GM19193 (cell line): ENCODE data around the gene AZU1.

Experiments
- POLR2A ChIP-seq: IDR thresholded peaks from 4 replicates; pipeline ENCODE4 v1.6.1; 2011; ENCODE audit not compliant: insufficient read depth, insufficient read length; ENCODE audit errors: extremely low read depth

The AZU1 gene

GRCh38 chr19:813219-814151 lies 14.2 kb upstream of the AZU1 start:
- peak; percentile 30 for TF ChIP-seq POLR2A

GRCh38 chr19:814152-815078 lies 13.2 kb upstream of the AZU1 start:
- TF ChIP-seq POLR2A = peak; percentile 53

DNA sequence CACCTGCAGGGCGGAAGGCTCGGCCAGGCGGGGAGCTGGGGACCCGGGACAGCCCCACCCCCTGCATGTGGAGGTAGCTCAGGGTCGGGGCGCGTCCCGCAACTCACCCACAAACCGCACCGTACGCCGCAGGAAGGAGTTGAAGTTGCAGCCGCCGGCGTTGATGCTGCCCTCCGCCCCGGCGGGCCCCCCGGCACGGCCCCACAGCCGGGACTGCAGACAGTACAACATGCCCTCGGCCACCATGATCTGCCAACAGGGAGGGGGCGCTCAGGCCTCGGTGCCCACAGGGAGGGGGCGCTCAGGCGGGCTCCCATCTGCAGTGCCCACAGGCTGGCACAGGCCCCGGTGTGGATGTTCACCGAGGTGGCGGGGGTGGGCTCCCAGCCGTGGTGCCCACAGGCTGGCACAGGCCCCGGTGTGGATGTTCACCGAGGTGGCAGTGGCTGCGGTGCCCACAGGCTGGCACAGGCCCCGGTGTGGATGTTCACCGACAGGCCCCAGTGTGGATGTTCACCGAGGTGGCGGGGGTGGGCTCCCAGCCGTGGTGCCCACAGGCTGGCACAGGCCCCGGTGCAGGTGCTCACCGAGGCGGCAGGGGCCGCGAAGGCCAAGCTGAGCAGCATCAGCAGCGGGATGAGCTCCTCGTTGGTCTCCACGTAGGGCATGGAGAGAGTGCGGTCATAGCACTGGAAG lies 12.4 kb upstream of the AZU1 start:
- TF ChIP-seq POLR2A = no peak

DNA sequence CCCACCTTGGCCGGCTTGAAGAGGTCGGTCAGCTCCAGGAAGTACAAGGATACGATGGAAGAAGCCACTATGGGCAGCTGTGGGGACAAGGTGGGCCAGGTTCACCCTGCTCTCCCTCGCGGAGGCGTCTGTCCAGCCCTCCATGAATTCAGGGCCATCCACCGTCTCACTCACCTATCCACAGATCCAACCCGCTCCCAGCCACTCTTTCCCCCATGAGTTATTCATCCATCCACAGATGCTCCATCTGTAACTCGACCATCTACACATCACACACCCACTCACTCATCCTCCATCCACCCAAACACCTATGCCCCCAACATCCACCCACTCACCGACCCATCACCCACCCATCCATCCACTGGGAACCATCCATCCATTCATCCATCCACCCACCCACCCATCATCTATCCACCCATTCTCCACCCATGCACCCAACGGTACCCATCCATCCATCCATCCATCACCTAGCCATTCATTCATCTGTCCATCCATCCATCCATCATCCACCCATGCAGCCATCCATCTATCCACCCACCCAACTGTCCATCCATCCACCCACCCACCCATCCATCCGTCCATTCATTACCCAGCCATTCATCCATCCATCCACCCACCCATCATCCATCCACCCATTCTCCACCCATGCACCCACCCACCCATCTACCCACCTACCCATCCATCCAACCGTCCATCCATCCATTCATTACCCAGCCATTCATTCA lies 11.7 kb upstream of the AZU1 start:
- TF ChIP-seq POLR2A = no peak

DNA sequence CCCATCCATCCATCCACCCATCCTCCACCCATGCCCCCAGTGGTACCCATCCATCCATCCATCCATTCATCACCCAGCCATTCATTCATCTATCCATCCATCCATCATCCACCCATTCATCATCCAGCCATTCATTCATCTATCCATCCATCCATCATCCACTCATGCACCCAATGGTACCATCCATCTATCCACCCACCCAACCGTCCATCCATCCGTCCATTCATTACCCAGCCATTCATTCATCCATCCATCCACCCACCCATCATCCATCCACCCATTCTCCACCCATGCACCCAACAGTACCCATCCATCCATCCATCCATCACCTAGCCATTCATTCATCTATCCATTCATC lies 11.2 kb upstream of the AZU1 start:
- TF ChIP-seq POLR2A = no peak

DNA sequence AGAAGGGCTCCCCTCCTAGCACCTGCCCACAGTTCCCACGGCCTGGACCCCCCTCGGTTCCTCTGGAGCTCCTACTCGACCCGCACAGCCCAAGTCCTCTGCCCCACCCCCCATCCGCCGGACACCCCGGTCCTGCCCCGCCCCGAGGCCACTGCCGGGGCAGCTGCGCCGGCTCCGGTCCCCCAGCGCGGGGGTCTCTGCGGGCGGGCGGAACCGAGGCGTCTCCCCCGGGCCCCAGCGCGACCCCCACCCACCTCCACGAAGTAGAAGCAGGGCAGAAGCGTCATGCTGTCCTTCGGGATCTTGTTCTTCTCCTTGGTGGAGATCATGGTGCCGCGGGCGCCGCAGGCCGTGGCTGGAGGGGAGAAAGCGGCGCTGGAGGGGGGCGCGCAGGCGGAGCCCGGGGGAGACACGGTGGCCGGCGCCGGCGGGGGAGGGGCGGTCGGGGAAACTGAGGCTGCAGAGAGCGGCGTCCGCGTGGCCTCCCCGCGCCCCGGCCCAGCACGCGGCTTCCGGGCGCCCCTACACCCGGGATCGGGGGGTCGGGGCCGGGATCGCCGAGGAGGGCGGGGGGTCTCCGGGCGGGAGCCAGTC lies 6.3 kb upstream of the AZU1 start:
- no peak for TF ChIP-seq POLR2A

DNA sequence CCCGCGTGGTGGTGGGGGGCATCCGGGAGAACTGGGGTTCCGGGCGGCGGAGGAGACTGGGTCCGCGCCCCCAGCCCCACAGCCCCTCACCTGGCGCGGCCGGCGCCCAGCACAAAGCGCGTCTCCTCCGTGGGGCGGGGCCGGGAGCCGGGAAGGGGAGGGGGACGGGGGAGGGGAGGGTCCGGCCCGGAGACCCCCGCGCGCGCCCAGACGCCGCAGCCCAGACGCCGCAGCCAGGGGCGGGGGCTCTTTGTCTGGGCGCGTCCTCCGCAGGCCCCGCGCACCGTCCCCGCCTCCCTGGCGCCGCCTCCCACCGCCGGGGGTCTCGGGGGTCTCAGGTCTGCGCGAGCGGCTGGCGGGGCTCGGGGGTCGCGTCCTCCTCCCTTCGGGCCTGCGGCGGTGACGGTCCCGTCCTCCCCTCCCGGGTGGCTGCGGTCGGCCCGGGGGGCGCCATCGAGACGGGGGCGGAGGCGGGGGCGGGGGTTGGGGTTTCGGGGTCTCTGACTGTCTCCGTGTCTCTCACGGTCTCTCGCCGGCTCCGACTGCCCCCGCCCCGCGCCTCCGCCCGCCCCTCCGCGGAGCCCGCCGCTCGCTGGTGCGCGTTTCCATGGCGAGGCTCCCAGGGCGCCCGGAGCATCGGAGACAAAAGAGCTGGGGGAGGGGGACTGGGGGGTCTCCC lies 5.7 kb upstream of the AZU1 start, which contains the start of gene PLPPR3:
Gene PLPPR3 (minus strand): TSS at position 131 of the 679 bp plus-strand sequence. CDS start 396 bp downstream, outside the sequence.
- TF ChIP-seq POLR2A = no peak

GRCh38 chr19:823565-824121 lies 4.0 kb upstream of the AZU1 start:
- no peak for TF ChIP-seq POLR2A

- TF ChIP-seq POLR2A = no peak
Measured at GRCh38 chr19:824885-825284, 2.8 kb upstream of the AZU1 start.

- TF ChIP-seq POLR2A = no peak
Measured at GRCh38 chr19:825897-826644, 1.6 kb upstream of the AZU1 start.

DNA sequence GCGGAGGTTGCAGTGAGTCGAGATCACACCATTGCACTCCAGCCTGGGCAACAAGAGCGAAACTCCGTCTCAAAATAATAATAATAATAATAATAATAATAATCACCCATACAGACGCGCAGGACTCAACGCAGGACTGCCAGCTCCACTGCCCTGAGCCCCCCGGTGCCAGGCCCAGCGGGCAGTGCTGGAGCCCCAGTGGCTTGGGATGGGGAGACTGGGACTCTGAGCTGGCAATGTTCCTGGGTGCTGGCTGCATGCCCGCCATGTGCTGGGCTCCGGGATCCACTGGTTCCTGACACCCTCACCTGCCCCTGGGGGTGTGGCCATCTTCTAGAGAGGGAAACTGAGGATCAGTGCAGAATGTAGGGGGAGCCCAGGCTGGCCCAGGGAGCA lies 325 bp upstream of the AZU1 start:
- no peak for TF ChIP-seq POLR2A

DNA sequence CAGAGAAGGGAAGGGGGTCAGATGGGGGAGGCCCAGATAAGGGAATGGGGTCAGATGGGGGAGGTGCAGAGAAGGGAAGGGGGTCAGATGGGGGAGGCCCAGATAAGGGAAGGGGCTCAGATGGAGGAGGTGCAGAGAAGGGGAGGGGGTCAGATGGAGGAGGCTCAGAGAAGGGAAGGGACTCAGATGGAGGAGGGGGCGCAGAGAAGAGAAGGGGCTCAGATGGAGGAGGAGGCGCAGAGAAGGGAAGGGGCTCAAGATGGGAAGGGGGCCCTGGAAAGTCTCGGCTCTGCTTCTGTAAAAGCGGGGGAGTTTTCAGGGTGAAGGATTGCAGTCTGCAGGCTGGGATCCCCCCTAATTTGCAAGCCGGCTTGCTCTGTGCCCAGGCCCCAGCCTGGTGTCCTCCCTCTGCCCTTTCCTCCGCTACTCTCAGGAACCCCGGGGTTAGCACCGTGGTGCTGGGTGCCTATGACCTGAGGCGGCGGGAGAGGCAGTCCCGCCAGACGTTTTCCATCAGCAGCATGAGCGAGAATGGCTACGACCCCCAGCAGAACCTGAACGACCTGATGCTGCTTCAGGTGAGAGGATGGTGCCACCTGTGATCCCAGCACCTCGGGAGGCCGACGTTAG lies 1.6 kb downstream of the AZU1 start:
- no peak for TF ChIP-seq POLR2A
